Measurements from ENCODE around the gene STEAP1B. TPM values are rescaled to one million over a fixed set of nuclear protein-coding genes. Genes with fewer than 3 reads are reported as not detected.

STEAP1B gene
- total and polyA plus RNA-seq, 4 donors, result 0.06 to 0.28 (median 0.08) TPM; not detected in 1

DNA sequence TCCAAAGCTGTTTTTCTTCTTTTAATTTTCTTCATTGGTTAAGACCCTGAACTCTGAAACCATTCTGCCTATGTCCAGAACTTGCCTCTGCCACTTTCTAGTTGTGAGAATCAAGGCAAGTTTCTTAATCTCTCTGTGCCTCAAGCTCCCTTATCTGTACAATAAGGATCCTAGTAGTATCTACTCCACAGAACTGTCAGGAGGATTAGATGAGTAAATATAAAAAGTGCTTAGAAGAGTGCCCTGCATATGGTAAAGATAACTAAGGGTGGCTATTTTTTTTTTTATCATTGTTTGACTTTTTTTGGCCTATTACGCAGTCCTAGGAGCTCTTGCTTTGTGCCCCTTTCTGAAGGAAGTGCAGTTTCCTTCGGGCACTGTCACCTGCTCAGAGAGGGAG lies 96.6 kb downstream of the STEAP1B start:
- no peak overlapping the region for H3K4me3 ChIP-seq (ENCODE audit: low read depth in 1 of 3, low read length in 3 of 3)
- H3K9me3 ChIP-seq (ENCODE audit: control insufficient read depth in 4 of 4, low read length in 3 of 4), result no peaks in the 10 kb centered on the region
- no peaks in the 10 kb centered on the region for H3K36me3 ChIP-seq (ENCODE audit: control insufficient read depth in 4 of 4, insufficient read depth in 3 of 4, low read depth in 1 of 4, low read length in 3 of 4)
- H3K9ac ChIP-seq (ENCODE audit: low read depth in 1 of 2, low read length in 2 of 2), result no peak overlapping the region
- no peaks in the 10 kb centered on the region for H3K27me3 ChIP-seq (ENCODE audit: control insufficient read depth in 4 of 4, insufficient read depth in 4 of 4, low read length in 3 of 4)
- no peaks in the 10 kb centered on the region for H3K4me1 ChIP-seq (ENCODE audit: control insufficient read depth in 4 of 4, insufficient read depth in 4 of 4, low read length in 3 of 4)
- no peak for DNase-seq (ENCODE audit: low spot score)
- WGBS, result 96% methylated on average over 2 of the region's 2 CpGs
- TF ChIP-seq HNF4A (conservative IDR thresholded peaks at IDR 0.05) (no peak), JUND (IDR thresholded peaks at IDR 0.05) (no peak), HNF4G (IDR thresholded peaks at IDR 0.05) (no peak), YY1 (IDR thresholded peaks at IDR 0.05) (no peak), NR2F2 (IDR thresholded peaks at IDR 0.05) (no peak), TAF1 (conservative IDR thresholded peaks at IDR 0.05) (no peak), GABPA (IDR thresholded peaks at IDR 0.05 in 1 of 2, conservative IDR thresholded peaks at IDR 0.05 in 1 of 2) (no peak), SP1 (IDR thresholded peaks at IDR 0.05) (no peak), RAD21 (IDR thresholded peaks at IDR 0.05) (no peak), EGR1 (IDR thresholded peaks at IDR 0.05; ENCODE audit: low read depth in 2 of 2) (no peak), RXRA (IDR thresholded peaks at IDR 0.05) (no peak), FOXA2 (IDR thresholded peaks at IDR 0.05) (no peak), FOXA1 (IDR thresholded peaks at IDR 0.05) (no peak)
- TF ChIP-seq, protein P1, sequence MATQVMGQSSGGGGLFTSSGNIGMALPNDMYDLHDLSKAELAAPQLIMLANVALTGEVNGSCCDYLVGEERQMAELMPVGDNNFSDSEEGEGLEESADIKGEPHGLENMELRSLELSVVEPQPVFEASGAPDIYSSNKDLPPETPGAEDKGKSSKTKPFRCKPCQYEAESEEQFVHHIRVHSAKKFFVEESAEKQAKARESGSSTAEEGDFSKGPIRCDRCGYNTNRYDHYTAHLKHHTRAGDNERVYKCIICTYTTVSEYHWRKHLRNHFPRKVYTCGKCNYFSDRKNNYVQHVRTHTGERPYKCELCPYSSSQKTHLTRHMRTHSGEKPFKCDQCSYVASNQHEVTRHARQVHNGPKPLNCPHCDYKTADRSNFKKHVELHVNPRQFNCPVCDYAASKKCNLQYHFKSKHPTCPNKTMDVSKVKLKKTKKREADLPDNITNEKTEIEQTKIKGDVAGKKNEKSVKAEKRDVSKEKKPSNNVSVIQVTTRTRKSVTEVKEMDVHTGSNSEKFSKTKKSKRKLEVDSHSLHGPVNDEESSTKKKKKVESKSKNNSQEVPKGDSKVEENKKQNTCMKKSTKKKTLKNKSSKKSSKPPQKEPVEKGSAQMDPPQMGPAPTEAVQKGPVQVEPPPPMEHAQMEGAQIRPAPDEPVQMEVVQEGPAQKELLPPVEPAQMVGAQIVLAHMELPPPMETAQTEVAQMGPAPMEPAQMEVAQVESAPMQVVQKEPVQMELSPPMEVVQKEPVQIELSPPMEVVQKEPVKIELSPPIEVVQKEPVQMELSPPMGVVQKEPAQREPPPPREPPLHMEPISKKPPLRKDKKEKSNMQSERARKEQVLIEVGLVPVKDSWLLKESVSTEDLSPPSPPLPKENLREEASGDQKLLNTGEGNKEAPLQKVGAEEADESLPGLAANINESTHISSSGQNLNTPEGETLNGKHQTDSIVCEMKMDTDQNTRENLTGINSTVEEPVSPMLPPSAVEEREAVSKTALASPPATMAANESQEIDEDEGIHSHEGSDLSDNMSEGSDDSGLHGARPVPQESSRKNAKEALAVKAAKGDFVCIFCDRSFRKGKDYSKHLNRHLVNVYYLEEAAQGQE (IDR thresholded peaks at IDR 0.05), result no peak
- TF ChIP-seq, protein P2, sequence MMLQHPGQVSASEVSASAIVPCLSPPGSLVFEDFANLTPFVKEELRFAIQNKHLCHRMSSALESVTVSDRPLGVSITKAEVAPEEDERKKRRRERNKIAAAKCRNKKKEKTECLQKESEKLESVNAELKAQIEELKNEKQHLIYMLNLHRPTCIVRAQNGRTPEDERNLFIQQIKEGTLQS (IDR thresholded peaks at IDR 0.05), result no peak
- TF ChIP-seq, protein P3, sequence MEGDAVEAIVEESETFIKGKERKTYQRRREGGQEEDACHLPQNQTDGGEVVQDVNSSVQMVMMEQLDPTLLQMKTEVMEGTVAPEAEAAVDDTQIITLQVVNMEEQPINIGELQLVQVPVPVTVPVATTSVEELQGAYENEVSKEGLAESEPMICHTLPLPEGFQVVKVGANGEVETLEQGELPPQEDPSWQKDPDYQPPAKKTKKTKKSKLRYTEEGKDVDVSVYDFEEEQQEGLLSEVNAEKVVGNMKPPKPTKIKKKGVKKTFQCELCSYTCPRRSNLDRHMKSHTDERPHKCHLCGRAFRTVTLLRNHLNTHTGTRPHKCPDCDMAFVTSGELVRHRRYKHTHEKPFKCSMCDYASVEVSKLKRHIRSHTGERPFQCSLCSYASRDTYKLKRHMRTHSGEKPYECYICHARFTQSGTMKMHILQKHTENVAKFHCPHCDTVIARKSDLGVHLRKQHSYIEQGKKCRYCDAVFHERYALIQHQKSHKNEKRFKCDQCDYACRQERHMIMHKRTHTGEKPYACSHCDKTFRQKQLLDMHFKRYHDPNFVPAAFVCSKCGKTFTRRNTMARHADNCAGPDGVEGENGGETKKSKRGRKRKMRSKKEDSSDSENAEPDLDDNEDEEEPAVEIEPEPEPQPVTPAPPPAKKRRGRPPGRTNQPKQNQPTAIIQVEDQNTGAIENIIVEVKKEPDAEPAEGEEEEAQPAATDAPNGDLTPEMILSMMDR (IDR thresholded peaks at IDR 0.05; ENCODE audit: low read depth, low read length, missing input control), result no peak
- TF ChIP-seq, protein P4, sequence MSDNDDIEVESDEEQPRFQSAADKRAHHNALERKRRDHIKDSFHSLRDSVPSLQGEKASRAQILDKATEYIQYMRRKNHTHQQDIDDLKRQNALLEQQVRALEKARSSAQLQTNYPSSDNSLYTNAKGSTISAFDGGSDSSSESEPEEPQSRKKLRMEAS (IDR thresholded peaks at IDR 0.05), result no peak
- TF ChIP-seq, protein P5, sequence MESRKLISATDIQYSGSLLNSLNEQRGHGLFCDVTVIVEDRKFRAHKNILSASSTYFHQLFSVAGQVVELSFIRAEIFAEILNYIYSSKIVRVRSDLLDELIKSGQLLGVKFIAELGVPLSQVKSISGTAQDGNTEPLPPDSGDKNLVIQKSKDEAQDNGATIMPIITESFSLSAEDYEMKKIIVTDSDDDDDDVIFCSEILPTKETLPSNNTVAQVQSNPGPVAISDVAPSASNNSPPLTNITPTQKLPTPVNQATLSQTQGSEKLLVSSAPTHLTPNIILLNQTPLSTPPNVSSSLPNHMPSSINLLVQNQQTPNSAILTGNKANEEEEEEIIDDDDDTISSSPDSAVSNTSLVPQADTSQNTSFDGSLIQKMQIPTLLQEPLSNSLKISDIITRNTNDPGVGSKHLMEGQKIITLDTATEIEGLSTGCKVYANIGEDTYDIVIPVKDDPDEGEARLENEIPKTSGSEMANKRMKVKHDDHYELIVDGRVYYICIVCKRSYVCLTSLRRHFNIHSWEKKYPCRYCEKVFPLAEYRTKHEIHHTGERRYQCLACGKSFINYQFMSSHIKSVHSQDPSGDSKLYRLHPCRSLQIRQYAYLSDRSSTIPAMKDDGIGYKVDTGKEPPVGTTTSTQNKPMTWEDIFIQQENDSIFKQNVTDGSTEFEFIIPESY (IDR thresholded peaks at IDR 0.05), result no peak
- no peak overlapping the region for H3K27ac ChIP-seq (ENCODE audit: low read depth in 1 of 2, low read length in 2 of 2)

Data from liver (tissue), 9 donors.